DND-41 (cell line): ENCODE data around the gene DHRSX.

Experiments
- CTCF ChIP-seq: IDR thresholded peaks from 2 replicates; pipeline ENCODE4 v1.5.1; 2012; ENCODE audit warnings: borderline replicate concordance, low read length, moderate library complexity, mild to moderate bottlenecking; ENCODE audit not compliant: poor library complexity, severe bottlenecking; ENCODE audit errors: extremely low read depth
- EZH2 ChIP-seq: IDR thresholded peaks from 3 replicates; pipeline ENCODE4 v1.6.1; 2012; ENCODE audit warnings: borderline replicate concordance, low read depth, mild to moderate bottlenecking, moderate library complexity, low read length, inconsistent platforms; ENCODE audit not compliant: severe bottlenecking

DNA sequence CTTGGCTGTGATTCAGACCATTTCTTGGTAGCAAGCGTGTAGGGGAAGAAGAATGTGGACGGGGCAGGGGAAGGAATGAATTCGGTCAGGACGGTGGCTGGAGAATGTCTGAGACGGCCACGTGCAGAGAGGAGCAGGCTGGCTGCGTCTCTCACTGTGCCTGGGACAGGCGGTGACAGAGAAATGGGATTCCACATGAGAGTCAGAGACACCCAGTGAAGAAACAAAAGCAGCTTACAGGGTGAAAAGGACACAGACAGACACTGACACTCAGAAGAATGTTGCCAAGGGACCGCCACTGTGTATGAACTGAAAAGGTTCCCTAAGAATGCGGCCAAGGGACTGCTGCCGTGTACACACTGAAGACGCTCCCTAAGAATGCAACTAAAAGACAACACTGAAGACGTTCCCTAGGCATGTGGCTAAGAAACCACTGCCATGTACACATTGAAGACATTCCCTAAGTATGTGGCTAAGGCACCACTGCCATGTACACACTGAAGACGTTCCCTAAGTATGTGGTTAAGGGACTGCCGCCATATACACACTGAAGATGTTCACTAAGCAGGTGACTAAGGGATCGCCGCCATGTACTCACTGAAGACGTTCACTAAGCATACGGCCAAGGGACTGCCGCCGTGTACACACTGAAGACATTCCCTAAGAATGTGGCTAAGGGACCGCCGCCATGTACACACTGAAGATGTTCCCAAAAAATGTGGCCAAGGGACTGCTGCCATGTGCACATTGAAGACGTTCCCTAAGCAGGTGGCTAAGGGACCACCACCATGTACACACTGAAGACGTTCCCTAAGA, 49.1 kb downstream of the DHRSX start:
- TF ChIP-seq CTCF (no peak), EZH2 (no peak)
